Stimulated activated CD8-positive, alpha-beta memory T cell treated with anti-CD3 and anti-CD28 coated beads, Interleukin-12 subunit alpha, Interleukin-12 subunit beta, amount 100 ng/mL, for 24 hours (primary cell): Measurements from ENCODE around the gene NOC4L.
"Not testable (repeated sequence)": the region's sequence is repeated elsewhere in the genome, so short reads cannot be mapped to it uniquely, and the experiment has no call there.

ENCODE experiments used
- DNase-seq: peaks from one replicate; pipeline ENCODE4 v3.0.0-alpha.2; 2020; ENCODE audit errors: extremely low read depth

The NOC4L gene

DNA sequence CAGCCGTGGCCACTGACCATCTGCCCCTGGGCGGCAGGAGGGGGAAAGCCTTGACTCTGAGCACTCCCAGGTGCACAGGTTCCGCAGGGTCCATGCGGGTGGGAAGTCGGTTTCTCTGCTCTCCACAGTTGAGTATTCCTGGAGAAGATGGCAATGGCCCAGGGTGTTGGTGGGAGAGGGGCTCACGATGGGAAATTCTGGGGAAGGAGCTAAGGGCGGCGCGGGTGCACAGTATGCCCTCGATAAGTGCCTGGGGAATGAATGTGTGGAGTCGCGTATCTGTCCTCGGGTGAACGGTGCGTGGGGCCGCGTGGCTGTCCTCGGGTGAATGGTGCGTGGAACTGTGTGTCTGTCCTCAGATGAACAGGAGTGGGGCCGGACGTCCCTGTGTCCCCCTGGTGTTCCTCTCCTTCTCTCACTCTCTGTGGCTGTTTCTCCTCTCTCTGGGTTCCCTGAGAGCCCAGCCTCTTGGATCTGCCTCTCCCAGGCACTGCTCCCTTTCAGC, 38.0 kb downstream of the NOC4L start:
- no peak for DNase-seq

DNA sequence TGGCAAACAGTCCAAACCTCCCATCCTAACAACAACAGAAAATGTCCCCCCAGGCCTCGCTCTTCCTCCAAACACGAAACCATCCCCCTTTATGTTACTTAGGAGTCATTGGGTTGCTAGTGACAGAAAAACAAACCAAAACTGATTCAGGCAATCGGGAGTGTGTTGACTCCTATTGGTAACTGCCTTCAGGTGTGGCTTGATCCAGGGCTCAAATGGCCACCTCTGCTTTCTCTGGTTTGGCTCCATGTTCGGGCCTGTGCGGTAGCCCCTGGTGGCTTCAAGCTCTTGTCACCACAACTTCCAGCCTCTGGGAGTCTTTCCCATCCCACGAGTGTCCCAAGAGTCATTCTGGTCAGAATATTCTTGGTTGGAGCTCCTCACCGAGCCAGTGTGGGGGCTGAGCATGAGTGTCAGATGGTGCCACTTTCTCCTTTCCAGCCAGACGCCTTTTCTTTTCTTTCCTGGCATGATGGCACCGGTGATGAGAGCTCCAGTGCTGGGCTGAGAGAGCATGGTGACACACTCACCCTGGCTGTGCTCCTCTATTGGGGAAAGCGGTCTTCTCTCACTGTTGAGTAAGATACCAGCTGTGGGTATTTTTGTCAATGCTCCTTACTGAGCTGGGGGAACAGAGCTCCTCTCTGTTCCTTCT, 38.6 kb downstream of the NOC4L start:
- no peak for DNase-seq

DNA sequence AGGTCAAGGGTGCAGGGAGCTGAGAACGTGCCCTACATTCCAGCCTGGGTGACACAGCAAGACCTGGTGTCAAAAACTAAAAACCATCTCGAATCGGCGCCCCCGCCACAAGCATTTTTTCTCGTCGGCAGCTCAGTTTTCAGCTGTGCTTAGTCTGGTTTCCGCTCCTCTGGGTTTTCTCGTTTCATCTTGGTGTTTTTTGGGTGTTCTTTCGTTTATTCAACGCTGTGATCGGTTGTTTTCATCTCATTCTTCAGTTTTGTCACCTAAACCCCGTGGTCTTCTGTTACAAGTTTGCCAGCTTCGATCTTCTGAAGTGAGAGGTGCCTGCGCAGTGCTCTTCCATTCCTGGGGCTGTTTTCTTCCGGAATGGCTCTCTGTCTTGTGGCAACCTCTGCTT, 41.4 kb downstream of the NOC4L start:
- DNase-seq, result no peak

DNA sequence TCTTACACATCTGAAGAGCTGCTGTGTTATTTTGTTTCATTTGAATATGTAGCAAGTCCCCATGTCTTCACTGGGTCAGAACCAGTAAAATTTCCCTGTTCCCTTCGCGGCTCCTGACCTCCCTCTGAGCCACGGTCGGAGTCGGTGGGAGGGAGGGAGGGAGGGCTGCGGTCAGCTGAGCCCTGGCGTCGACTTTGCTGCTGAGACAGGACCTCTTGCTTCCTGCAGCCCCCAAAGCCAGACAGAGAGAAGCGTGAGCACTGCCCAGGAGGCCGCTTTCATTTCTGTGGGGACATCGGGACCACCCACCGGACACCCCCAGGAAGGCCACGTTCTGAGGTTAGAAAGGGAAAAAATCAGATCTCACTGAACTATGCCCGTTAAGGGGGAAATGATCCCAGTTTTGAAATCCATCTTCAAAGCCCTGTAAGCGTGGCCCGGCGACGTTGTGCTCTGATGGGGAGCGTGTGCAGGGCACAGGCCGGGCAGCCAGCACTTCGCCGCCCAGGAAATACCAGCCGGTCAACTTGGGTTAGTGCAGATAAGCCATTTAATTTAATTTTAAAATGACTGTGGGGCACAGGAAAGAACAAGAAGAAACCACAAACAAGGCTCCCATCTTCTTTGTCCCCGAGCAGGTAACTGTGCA, 42.1 kb downstream of the NOC4L start:
- DNase-seq, result no peak

DNA sequence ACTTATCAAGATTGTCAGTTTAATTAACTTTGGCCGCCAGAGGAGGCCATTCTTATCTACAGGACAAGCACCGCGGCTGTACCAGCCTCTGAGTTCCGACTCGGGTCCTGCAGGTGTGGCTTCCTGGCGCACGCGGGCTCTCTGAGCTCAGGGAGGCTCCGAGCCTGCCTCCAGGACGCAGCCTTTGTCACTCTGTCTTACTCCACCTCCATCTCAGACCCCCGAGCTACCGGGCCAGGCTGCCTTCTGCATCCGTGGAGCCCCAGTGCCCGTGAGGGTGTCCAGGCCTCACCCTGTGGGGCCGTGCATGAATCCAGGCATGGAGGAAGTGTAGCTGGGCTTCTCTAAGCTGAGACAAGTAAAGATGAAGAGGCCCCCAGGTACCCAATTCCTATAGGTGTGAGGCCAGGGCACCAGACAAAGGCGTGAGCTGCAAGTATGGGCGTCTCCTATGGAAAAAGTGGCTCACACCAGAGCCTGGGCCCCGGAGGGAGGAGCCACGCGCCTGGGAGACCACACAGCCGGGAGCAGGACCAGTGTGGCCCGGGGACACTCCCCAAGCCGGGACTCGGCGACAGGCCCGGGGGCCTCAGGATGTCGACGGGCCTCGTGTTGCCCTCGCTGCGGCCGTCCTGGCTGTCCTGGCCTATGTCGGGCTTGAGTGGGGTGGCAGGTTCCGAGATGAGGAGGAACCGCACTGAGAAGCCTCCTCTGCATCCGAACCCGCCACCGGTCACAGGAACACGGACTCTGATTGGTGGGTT, 42.8 kb downstream of the NOC4L start:
- no peak for DNase-seq

DNA sequence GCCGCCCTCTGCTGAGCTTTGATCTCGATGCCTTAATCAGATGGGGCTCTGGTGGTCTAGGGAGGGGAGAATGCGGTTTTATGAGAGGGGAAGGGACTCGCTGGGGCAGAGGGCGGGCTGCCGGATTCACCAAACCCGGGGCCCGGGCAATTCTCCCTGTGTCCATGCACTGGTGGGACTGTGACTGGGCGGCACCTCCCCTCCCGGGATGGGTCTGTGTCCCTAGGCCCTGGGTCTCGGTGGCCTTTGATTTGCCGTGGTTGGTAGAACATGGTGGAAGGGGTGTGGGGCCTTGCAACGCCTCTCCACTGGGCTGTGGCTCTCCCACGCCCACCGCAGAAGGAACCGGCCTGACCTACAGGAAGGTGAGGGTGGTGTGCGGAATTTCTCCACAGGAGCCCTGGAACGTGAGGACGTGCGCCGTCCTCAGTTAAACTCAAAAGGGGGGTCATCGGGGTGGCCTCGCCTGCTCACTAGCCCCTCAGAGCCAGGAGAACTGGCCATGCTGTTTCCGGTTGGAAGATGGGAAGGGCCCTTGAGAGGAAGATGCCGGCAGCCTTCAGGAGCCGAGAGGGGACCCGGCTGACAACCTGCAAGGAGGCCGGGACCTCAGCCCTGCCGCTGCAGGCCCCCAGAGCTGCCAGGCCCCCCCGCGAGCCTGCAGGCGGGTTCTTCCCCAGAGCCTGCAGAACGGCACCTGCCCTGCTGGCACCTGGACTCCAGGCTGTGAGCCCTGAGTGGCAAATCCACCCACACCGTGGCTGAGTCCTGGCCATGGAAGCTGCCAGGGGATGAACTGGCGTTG, 43.6 kb downstream of the NOC4L start:
- no peak for DNase-seq

DNA sequence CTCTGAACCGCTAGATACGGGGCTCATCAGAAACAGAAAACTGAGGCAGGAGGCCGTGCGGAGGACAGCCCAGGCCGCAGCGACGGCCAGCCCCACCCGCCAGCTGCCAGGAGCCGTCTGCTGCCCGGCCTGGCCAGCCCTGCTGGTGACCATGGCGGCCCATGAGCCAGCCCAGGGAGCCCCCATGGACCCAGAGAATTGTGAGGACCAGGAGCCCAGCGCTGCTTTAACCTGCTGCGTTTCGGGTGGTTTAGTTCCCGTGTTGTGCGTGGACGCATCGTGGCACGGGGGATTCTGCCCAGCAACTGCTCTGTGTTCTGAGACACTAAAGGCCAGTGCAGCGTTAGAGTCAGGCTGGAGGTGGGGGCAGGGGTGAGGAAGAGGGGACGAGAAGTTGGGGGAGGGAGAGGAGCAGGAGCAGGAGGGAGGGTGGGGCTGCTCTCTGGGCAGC, 44.2 kb downstream of the NOC4L start:
- DNase-seq, result no peak

DNA sequence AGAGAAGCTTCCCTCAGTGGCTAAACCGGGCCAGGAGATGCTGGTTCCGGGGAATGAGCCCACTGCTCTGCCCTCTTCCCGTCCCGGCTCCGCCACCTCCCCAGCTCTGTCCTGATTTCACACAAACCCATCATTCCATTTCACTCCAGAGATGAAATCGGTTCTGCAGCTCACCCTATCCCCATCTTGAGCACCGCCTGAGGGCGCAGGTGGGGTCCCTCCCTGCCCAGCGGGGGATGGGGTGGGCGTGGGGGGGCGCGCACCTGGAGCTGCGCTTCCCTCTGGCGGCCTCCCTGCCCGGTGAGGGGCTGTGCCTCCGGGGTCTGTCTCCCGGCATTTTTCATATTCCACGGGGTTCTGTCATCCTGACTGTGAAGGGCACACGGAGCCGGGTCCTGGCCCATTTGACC, 44.7 kb downstream of the NOC4L start:
- DNase-seq, result no peak

DNA sequence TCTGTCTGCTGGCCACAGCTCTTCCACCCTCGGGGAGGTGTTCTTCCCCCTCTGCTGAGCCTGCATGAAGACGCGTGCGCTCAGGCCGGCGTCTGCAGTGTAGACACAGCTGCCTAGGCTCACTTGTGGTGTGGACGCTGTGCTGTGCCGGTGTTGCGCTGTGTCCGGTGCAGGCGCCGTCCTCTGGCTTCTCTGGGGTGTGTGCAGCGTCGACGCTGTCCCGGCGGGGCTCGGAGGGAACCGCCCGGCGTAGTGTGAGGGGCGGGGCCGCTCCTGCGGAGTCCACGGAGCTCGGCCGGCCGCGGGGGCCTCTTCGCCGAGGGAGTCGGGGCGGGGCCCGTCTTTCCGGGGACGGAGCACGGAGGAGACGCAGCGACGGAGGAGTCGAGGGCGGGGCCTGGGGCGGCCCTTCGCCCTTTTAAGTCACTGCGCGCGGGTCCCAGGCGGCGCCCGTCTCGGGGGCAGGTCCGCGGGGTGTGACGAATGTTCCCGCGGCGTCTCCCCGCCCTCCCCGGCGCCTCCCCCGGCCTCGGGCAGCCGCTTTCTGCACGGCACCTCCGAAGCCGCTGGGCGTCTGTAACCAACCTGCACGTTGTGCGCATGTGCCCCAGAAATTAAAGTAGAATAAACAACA, 45.2 kb downstream of the NOC4L start:
- DNase-seq, result peak; percentile 85

DNA sequence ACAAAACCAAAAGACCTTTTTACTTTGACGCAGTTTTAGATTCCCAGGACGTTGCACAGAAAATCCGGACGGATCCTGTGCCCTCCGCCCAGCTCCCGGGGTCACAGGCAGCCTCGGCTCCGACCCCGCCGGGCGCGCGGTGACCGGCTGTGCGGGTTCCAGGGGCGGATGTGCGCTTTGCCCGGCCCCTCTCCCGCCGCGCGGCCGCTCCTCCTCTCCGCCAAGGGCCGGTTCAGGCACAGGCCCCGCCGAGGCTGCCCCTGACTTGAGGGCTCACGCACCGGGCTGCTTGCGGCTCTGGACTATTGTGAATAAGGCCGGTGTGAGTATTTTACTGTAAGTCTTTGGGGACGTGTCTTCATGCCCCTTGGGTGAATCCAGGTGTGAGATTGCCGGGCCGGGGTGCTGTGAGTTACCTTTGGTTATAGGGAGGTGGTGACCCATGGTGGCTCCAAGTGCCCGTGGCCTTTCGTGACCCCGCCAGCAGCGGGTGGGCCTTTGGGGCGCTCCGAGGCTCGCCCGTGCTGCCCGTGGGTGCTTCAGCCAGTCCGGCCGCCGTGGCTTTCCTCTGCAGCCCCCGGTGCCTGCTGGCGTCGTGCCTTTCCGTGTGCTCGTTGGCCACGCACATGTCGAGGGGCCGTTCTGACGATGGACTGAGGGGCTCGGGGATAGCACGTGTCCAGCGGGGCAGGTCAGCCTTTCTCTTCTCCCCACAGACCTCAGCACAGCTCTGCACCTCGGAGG, 45.9 kb downstream of the NOC4L start:
- no peak for DNase-seq

DNA sequence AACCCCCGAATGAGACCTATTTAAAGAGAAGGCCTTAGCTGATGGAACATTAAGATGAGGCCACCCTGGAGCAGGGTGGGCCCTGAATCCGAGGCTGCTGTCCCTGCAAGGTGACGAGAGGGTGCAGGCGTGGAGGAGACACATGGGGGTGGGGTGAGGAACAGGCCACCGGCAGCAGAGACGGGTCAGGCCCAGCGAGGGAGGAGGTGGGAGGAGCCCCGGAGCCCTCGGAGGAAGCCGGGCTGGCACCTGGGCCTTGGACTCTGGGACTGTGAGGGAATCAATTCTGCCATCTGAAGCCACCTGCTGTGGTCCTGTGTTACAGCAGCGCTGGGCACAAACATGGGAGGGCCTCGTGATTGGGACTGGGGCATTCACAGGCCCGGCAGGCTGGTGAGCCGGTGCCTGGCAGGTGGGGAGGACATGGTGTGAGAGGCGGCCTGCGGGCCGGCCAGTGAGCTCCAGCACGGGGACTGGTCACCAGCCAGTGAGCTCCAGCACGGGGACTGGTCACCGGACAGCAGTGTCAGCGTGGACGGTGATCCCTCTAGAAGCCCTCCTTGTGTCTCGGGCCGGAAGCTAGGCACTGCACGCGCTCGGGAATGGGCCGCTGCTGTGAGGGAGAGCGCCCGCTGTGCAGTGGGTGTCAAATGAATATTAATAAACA, 46.7 kb downstream of the NOC4L start:
- DNase-seq, result no peak

DNA sequence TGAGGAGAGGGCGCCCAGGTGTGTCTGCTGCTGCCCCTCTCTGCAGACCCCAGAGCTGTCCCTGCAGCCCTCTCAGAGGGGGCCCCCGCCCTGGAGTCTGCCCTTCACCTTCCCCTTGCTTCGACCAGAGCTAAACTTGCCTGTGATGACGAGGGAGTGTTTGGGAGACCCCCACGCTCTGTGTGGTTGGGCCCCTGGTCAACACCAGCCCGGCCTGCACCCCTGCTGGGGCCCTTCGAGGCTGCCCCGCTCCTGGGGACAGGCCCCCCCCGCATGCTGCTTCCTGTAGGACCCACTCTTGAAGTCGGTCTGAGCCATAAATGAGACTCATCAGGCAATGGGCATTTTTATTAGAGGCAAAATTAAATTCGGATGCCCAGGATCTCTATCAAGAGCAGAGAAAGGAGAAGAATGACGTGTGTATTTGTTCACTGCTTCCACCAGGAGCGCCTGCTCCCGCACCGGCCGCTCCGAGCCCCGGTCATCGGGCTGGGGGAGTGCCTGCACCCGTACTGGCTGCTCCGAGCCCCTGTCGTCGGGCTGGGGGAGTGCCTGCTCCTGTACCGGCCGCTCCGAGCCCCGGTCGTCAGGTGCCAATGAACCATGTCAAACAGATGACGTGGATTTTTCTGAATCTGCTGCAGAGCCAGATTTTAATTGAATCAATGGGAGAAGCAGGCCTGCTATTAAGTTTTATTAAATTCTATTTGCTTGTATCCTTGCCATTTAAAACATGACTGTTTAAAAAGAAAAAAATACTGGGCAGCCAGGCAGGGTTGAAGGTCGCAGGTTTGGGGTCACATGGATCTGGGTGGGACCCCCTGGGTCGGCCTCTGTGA, 47.7 kb downstream of the NOC4L start:
- no peak for DNase-seq

DNA sequence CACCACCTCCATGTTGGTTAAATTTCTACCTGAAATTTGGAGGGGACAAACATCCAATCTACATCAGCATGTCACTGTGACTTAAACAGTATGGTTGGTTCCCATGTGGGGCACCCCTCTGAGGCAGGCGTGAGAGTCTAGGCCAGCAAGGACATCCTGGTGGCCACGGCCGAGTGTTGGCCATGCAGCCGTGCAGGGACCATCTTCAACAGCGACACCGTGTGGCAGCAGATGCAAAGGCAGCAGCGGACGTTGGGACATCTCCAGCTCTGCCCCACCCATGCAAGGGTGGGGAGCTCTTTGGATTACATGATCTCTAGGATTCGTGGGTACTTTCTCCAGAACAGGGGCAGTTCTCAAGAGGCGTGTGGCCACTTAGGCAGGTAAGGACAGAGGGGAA, 49.8 kb downstream of the NOC4L start:
- no peak for DNase-seq

DNA sequence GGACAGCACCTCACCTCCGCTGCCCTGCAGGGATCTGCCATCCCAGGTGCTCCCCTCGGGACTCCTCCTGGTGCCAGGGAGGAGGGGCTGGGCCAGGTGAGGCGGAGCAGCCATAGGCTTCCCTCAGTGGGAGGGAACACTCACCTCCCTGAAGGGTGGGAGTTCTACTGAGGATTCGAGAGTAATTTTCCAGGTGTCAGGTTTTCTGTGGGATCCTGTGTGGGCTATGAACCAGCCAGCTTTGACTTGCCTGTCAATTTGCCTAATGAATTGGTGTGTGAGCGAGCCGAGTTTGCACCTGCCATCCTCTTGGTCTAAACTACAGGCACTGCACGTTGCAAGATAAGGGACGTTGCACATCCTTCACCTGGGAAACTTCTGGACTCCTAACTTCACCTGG, 50.3 kb downstream of the NOC4L start:
- DNase-seq, result no peak

DNA sequence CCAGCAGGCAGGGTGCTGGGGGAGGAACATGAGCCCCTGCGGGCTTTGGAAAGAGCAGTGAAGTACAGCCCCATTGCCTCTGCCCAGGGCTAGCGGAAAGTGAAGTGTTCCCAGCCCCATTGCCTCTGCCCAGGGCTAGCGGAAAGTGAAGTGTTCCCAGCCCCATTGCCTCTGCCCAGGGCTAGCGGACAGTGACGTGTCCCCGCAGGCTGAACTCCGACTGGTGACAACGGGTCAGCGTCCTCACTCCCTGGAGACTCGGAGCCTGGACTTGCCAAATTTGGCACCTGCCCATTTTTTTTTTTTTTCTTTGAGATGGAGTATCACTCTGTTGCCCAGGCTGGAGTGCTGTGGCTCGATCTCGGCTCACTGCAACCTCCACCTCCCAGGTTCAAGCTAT, 51.0 kb downstream of the NOC4L start:
- not testable (repeated sequence) for DNase-seq

DNA sequence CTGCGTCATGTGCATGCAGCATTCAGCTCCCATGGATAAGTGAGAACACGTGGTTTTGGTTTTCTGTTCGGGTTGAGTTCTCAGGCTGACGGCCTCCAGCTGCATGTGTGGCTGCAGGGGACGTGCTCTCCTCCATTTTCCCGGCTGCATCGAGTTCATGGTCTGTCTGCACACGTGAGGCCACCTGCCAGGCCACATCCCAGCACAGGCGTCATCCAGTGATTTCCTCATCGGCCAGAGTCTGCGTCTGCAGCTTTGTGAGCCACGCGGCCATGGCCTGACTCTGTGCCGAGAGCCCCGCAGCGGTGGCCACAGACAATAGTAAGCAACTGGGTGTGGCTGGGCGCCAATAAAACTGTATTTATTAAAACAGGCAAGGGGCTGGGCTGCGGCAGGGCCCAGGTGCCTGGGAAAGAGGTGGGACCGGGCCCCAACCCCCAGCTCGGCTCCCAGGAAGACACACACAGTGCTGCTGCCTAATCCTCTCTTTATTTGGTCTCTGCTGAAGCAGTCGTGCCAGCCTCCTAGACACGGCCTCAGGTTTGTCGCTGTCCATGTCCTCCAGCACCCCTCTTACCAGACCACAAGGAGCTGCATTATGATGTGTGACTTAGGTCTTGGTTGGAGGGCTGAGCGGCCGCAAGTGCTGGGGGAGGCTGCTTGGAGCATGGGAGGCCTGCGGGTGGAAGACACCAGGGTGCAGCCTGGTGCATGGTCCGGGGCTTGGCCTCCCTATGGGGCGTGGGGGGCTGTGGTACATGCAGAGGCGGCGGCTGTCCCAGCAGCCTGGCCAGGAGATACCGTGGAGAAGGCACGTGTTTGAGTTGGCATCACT, 52.0 kb downstream of the NOC4L start:
- no peak for DNase-seq

DNA sequence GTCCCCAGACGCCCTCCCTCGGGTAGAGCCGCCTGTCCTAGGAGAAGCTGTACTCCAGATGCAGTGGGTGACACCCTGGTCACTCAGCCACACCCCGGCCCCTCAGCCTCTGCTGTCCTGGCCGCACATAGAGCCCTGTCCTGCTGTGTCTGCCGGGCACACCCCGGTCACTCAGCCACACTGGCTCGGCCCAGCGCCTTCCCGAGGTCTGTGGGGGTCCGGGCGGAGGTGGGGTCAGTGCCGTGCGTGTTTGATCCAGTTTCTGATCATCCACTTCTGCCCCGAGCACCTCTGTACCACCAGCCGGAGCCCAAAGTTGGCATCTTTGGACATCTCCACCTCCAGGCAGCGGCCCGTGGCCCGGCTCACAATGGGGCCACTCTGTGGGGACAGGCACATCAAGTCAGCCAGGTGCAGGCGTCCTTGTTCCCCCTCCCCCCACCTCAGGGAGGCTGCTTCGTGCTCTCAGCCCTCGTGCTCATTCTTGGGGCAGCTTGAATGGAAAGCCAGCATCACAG, 52.7 kb downstream of the NOC4L start:
- DNase-seq, result no peak
